GOT3 (cell line): ENCODE results near the gene MRGPRG.
"Not testable (repeated sequence)": the region's sequence is repeated elsewhere in the genome, so short reads cannot be mapped to it uniquely, and the experiment has no call there.

Source experiments
- DNase-seq: peaks from one replicate; lab custom pipeline; 2025; ENCODE audit warnings: mixed read lengths; lab: John Stamatoyannopoulos, UW

Gene MRGPRG

GRCh38 chr11:3218483-3219280, at the start of gene MRGPRG:
Gene MRGPRG, minus strand, starts transcription at chr11:3218813. Its CDS starts 0 bp downstream, at chr11:3218813.
- no peak for DNase-seq

- DNase-seq = not testable (repeated sequence)
These were observed 43.9 kb upstream of the MRGPRG start for GRCh38 chr11:3262548-3262947.

- DNase-seq = not testable (repeated sequence)
These were observed 43.2 kb upstream of the MRGPRG start for GRCh38 chr11:3261831-3262230.

- DNase-seq = not testable (repeated sequence)
These were observed 38.9 kb upstream of the MRGPRG start for GRCh38 chr11:3257509-3257908.

GRCh38 chr11:3255241-3255640, 36.6 kb upstream of the MRGPRG start:
- DNase-seq = not testable (repeated sequence)

GRCh38 chr11:3254773-3255172, 36.2 kb upstream of the MRGPRG start:
- DNase-seq = not testable (repeated sequence)

GRCh38 chr11:3245071-3245470, 26.5 kb upstream of the MRGPRG start:
- DNase-seq = no peak

GRCh38 chr11:3243880-3244279, 25.3 kb upstream of the MRGPRG start:
- DNase-seq = no peak

GRCh38 chr11:3237119-3237518, 18.5 kb upstream of the MRGPRG start:
- DNase-seq = no peak

- no peak for DNase-seq
These were observed 16.2 kb upstream of the MRGPRG start for GRCh38 chr11:3234846-3235245.

GRCh38 chr11:3232956-3233355, 14.3 kb upstream of the MRGPRG start:
- no peak for DNase-seq

GRCh38 chr11:3231851-3232744, 13.5 kb upstream of the MRGPRG start, which contains the start of gene MRGPRE:
Gene MRGPRE, minus strand, starts transcription at chr11:3232417. Its CDS starts 3,618 bp downstream, at chr11:3228799.
- no peak for DNase-seq

- no peak for DNase-seq
These were observed 12.9 kb upstream of the MRGPRG start for GRCh38 chr11:3231550-3231850.

GRCh38 chr11:3230636-3231549, 12.3 kb upstream of the MRGPRG start:
- no peak for DNase-seq

GRCh38 chr11:3229673-3230630, 11.3 kb upstream of the MRGPRG start:
- DNase-seq = no peak

- DNase-seq = no peak
These were observed 9.8 kb upstream of the MRGPRG start for GRCh38 chr11:3228445-3228829.

GRCh38 chr11:3227568-3228444, 9.2 kb upstream of the MRGPRG start:
- DNase-seq = no peak

- no peak for DNase-seq
These were observed 8.4 kb upstream of the MRGPRG start for GRCh38 chr11:3226846-3227567.
